ENCODE measurements around the gene NPVF. TPM values are rescaled to one million over a fixed set of nuclear protein-coding genes. Genes with fewer than 3 reads are reported as not detected.

NPVF gene
- total and polyA plus RNA-seq, 2 of the 4 experiments (the other 2 are of a cell fraction) = not detected

GRCh38 chr7:25207887-25208286 is 20.4 kb downstream of the NPVF start:
- Histone ChIP-seq H2BK15ac (ENCODE audit: low read depth, low read length) (no peak overlapping the region), H2AK9ac (replicated peaks; ENCODE audit: low read depth, low read length, poor library complexity) (no peak overlapping the region), H2AFZ (replicated peaks; ENCODE audit: low read length, poor library complexity) (no peak overlapping the region), H3K4me2 (ENCODE audit: low read depth, low read length) (no peak overlapping the region), H2BK5ac (ENCODE audit: low read depth, low read length, poor library complexity, severe bottlenecking) (no peak overlapping the region), H3K36me3 (ENCODE audit: control insufficient read depth, insufficient read depth, low read length) (no peaks in the 10 kb centered on the region), H4K91ac (ENCODE audit: insufficient read depth, low read depth, low read length) (no peak overlapping the region), H3K4me1 (ENCODE audit: control insufficient read depth, insufficient read depth, low read length) (no peaks in the 10 kb centered on the region), H2AK5ac (ENCODE audit: low read depth, low read length) (no peak overlapping the region), H3K56ac (ENCODE audit: extremely low read depth, insufficient read depth, low read length) (no peak overlapping the region), H3K14ac (replicated peaks; ENCODE audit: low read depth, low read length) (no peak overlapping the region), H3K27me3 (ENCODE audit: control insufficient read depth, insufficient read depth, low read length) (peaks cover 3% of the 10 kb centered on the region; the same call in 1 of the 2 replicates), H3K18ac (ENCODE audit: low read depth, low read length) (no peak overlapping the region), H3K27ac (ENCODE audit: insufficient read depth, low read length) (no peak overlapping the region), H2BK20ac (ENCODE audit: low read depth, low read length) (no peak overlapping the region), H4K20me1 (ENCODE audit: insufficient read depth, low read length) (no peaks in the 10 kb centered on the region), H2BK120ac (ENCODE audit: low read depth, low read length) (no peak overlapping the region), H4K5ac (ENCODE audit: low read depth, low read length) (no peak overlapping the region), H3K9me3 (ENCODE audit: control insufficient read depth, insufficient read depth, low read length) (no peaks in the 10 kb centered on the region), H4K8ac (ENCODE audit: low read depth in 2 of 2, low read length in 2 of 2) (no peak overlapping the region), H3K9me1 (ENCODE audit: insufficient read depth, low read length) (no peaks in the 10 kb centered on the region), H3K9ac (ENCODE audit: low read depth, low read length) (no peak overlapping the region), H3K4me3 (ENCODE audit: insufficient read depth, low read depth, low read length) (no peak overlapping the region), H3K79me1 (ENCODE audit: low read depth in 1 of 2, low read length in 2 of 2) (no peaks in the 10 kb centered on the region), H3K23ac (ENCODE audit: low read depth, low read length) (no peak overlapping the region), H3K4ac (ENCODE audit: low read depth, low read length) (no peak overlapping the region)
- DNase-seq (no peak), ATAC-seq (ENCODE audit: low read depth) (no peak)
- TF ChIP-seq CTCF (conservative IDR thresholded peaks at IDR 0.05; ENCODE audit: low read depth, low read length) = no peak
- TF ChIP-seq, protein P1, sequence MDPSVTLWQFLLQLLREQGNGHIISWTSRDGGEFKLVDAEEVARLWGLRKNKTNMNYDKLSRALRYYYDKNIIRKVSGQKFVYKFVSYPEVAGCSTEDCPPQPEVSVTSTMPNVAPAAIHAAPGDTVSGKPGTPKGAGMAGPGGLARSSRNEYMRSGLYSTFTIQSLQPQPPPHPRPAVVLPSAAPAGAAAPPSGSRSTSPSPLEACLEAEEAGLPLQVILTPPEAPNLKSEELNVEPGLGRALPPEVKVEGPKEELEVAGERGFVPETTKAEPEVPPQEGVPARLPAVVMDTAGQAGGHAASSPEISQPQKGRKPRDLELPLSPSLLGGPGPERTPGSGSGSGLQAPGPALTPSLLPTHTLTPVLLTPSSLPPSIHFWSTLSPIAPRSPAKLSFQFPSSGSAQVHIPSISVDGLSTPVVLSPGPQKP (IDR thresholded peaks at IDR 0.05; ENCODE audit: borderline replicate concordance, low read depth, low read length) = no peak
- TF ChIP-seq BHLHE40 (IDR thresholded peaks at IDR 0.05; ENCODE audit: low read depth, low read length) = no peak
- TF ChIP-seq NFE2L2 (IDR thresholded peaks at IDR 0.05; ENCODE audit: low read depth, low read length) = no peak
- no peak for TF ChIP-seq MXI1 (IDR thresholded peaks at IDR 0.05; ENCODE audit: borderline replicate concordance, low read depth, low read length)
- no peak for TF ChIP-seq CHD1 (IDR thresholded peaks at IDR 0.05; ENCODE audit: low read depth, low read length)
- no peak for TF ChIP-seq FOS (IDR thresholded peaks at IDR 0.05; ENCODE audit: low read depth, low read length)
- TF ChIP-seq, protein P2, sequence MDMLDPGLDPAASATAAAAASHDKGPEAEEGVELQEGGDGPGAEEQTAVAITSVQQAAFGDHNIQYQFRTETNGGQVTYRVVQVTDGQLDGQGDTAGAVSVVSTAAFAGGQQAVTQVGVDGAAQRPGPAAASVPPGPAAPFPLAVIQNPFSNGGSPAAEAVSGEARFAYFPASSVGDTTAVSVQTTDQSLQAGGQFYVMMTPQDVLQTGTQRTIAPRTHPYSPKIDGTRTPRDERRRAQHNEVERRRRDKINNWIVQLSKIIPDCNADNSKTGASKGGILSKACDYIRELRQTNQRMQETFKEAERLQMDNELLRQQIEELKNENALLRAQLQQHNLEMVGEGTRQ (IDR thresholded peaks at IDR 0.05; ENCODE audit: low read depth, low read length) = no peak
- no peak for TF ChIP-seq CEBPB (IDR thresholded peaks at IDR 0.05; ENCODE audit: low read depth, low read length)
- no peak for TF ChIP-seq RAD21 (IDR thresholded peaks at IDR 0.05; ENCODE audit: low read length)
- no peak for TF ChIP-seq SMC3 (IDR thresholded peaks at IDR 0.05; ENCODE audit: low read depth, low read length)
- TF ChIP-seq MAFK (IDR thresholded peaks at IDR 0.05; ENCODE audit: low read depth, low read length) = no peak
- no peak for TF ChIP-seq MAZ (IDR thresholded peaks at IDR 0.05; ENCODE audit: borderline replicate concordance, low read depth, low read length)
- ChIA-PET POLR2A (ENCODE audit: unreplicated experiment) (no interaction called here), CTCF (no interaction called here)
- no TSS peak for BruUV-seq (replicated peaks)
- intact Hi-C loops (cut with micrococcal nuclease) = no loop called here
- in situ Hi-C loops (cut with MboI; ENCODE audit: low sequenced_read_pairs) = no loop called here
- WGBS, 2 experiments (ENCODE audit: extremely low coverage in 2 of 2, insufficient read length in 1 of 2) = no CpG with 5 or more reads among the region's 3 CpGs
- dilution Hi-C loops (cut with HindIII; ENCODE audit: low sequenced_read_pairs, unreplicated experiment) = no loop called here

All from IMR-90 (cell line).